HG02798 (cell line): ENCODE data around the gene CFAP221.

Experiments
- ATAC-seq: cut with Tn5 transposase; IDR thresholded peaks from one replicate; pipeline ENCODE4 v1.9.1; 2021; ENCODE audit warnings: mild to moderate bottlenecking; ENCODE audit not compliant: unreplicated experiment, poor library complexity

CFAP221 gene

GRCh38 chr2:119638246-119638645 is 94.0 kb downstream of the CFAP221 start:
- no peak for ATAC-seq

- no peak for ATAC-seq
These were observed 94.7 kb downstream of the CFAP221 start for GRCh38 chr2:119638685-119639554.

- peak; percentile 98 for ATAC-seq
These were observed 97.5 kb downstream of the CFAP221 start for GRCh38 chr2:119641562-119642258.

- ATAC-seq = no peak
These were observed 99.9 kb downstream of the CFAP221 start for GRCh38 chr2:119644186-119644585.

GRCh38 chr2:119645173-119645855 is 101.1 kb downstream of the CFAP221 start:
- no peak for ATAC-seq

GRCh38 chr2:119646149-119646548 is 101.9 kb downstream of the CFAP221 start:
- ATAC-seq = no peak

- ATAC-seq = peak; percentile 85
These were observed 103.4 kb downstream of the CFAP221 start for GRCh38 chr2:119647440-119648169.

- no peak for ATAC-seq
These were observed 105.2 kb downstream of the CFAP221 start for GRCh38 chr2:119649364-119649917.

GRCh38 chr2:119650206-119650605 is 106.0 kb downstream of the CFAP221 start:
- ATAC-seq = no peak

- ATAC-seq = no peak
These were observed 106.7 kb downstream of the CFAP221 start for GRCh38 chr2:119650846-119651370.

- no peak for ATAC-seq
These were observed 113.4 kb downstream of the CFAP221 start for GRCh38 chr2:119657466-119658145.

GRCh38 chr2:119659601-119660342 is 115.5 kb downstream of the CFAP221 start:
- peak; percentile 51 for ATAC-seq

- no peak for ATAC-seq
These were observed 116.1 kb downstream of the CFAP221 start for GRCh38 chr2:119660343-119660658.

- ATAC-seq = no peak
These were observed 118.0 kb downstream of the CFAP221 start for GRCh38 chr2:119662297-119662696.

- no peak for ATAC-seq
These were observed 124.3 kb downstream of the CFAP221 start for GRCh38 chr2:119668546-119668945.

- no peak for ATAC-seq
These were observed 126.8 kb downstream of the CFAP221 start for GRCh38 chr2:119671016-119671415.

GRCh38 chr2:119671752-119672151 is 127.5 kb downstream of the CFAP221 start:
- ATAC-seq = no peak

GRCh38 chr2:119672161-119672862 is 128.1 kb downstream of the CFAP221 start:
- ATAC-seq = no peak
